HG03432 (cell line): ENCODE measurements around the gene AJUBA.
"Not testable (repeated sequence)": the region's sequence is repeated elsewhere in the genome, so short reads cannot be mapped to it uniquely, and the experiment has no call there.

ENCODE experiments used
- ATAC-seq: cut with Tn5 transposase; IDR thresholded peaks from one replicate; pipeline ENCODE4 v1.9.1; 2021; ENCODE audit warnings: mild to moderate bottlenecking, moderate library complexity; ENCODE audit not compliant: unreplicated experiment

AJUBA gene

DNA sequence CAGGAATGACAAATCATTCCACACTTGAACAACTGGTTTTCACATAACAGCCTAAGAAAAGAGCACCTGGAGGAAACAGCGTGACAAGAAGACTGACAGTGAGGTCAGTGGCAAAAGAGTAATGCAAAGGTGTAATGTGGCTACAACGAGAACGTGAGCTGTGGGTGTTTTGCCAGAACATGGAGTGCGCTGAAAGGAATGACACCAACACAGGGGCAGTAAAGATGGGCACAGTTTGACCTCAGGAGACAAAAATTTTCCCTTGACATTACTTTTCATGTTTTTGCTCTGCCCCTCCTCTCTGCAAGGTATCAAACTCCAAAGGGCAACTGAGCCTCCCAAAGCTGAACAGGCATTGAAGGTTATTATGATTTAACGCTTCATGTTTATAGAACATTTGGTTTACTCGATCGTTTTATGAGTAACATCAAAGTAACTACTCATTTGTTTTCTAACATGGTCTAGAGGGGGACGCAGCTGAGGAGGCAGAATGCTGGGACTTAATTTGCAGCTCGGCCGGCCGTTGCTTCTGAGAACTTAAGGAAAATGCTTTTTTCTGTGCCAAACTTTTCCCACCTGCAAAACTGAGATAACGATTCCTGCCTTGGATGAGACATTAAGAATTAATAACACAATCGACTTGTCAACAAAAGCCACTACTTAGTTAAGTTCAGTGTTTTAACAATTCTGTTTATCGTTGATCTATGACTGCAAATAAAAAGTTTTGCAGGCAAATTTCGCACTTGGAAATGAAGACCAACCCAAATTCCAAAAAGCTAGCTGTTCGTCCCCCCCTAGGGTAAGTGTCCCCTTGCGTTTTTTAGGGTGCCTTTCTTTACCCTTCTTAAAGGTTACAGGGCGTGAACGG is 26.4 kb downstream of the AJUBA start:
- ATAC-seq, result no peak

DNA sequence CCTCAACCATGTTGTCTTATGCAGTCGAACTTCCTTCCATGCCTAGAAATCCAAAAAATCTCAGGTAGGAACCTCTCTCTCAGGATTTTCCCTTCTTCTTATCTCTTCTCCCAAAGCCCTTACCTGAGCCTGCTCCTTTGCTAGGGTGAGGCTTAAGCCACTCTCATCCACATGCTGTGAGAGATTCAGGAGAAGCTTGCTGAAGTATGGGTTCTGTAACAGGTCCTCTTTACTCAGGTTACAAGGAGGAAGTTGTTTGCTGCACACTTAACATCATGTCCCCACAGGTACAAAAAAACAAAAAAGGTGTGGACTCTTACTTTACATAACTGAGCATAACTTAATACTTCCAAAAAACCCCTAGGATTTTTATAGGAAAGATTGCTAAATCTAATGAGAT is 29.9 kb downstream of the AJUBA start:
- no peak for ATAC-seq

DNA sequence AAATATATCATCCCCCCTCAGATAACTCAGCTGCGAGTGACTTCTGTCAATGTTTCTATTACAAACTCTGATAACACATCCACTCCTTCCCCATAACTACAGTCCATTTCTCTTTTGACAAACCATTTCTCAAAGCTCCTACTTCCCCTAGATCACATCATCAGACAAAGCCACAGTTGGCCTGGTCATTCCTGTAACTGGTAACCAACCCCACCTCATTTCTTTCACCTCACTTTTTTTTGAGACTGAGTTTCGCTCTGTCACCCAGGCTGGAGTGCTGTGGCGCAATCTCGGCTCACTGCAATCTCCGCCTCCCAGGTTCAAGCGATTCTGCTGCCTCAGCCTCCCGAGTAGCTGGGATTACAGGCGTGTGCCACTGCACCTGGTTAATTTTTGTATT is 30.6 kb downstream of the AJUBA start:
- ATAC-seq, result not testable (repeated sequence)

DNA sequence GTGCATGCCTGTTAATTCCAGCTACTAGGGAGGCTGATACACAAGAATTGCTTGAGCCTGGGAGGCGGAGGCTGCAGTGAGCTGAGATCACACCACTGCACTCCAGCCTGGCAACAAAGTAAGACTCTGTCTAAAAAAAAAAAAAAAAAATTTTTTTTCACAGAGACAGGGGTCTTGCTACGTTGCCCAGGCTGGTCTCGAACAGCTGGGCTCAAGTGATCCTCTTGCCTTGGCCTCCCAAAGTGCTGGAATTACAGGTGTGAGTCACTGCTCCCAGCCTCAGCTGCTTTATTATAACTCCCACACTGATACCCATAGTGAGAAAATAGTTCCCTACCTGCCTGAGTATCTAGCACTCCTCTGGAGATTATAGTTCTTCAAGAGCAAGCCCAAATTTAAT is 36.7 kb downstream of the AJUBA start:
- ATAC-seq, result no peak

DNA sequence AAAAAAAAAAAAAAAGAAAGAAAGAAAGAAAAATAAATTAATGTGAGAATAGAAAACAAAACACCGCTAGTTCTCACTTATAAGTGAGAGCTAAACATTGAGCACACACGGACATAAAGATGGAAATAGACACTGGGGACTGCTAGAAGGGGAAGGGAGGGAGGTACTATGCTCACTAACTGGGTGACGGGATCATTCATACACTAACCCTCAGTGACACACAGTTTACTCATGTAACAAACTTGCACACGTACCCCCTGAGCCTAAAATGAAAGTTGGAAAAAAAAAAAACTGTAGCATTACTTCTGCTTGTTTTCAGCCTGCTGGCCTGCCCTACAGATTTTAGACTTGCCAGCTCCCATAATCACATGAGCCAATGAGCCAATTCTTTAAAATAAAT is 42.7 kb downstream of the AJUBA start:
- no peak for ATAC-seq

DNA sequence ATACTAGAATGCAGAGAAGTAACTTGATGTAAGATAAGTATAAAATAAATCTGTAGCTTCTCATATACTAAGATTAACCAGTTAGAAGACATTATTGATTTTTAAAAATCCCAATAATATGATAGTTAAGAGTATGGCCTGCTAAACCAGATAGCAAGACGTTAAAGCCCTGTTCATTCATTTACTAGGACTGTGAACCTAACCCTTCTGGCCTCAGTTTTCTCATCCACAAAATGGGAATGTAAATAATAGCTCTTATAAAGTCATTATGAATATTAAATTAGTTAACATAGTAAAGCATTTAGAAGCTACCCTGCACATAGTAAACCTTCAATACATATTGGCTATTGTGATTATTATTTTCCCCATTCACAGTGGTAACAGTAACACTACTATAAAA is 47.2 kb downstream of the AJUBA start:
- no peak for ATAC-seq

DNA sequence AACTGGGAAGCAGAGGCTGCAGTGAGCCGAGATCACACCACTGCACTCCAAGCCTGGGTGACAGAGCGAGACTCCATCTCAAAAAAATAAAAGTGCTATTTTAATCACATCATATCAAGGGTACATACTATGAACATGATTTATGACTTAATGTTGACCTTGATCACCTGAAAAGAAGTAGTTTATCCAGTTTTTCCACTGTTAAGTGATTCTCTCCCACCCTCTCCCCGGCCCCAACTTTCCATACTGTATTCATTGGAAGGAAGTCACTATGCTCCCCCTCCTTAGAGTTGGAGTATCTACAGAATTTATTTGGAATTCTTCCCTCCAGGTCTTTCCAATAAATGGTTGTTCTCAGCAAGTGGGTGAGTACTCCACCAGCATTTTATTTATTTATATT is 50.2 kb downstream of the AJUBA start:
- ATAC-seq, result no peak

DNA sequence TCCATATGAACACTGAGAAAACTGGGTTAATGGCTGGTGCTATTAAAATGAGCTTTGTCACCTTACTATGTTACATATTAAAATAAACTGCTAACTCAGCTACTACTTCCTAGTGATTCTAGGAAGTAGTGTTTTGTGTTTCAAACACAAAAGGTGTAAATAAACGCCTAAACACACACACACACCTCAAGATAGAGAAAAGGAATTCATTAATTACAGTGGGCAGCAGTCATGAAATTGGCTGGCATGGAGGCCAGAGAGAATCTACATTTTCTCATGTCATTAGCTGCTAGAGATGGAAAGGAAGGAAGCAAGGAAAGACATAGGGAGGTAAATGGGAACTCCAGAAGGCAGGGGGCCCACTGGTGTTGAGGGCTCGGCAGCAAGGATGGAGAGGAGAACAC is 52.4 kb downstream of the AJUBA start:
- ATAC-seq, result no peak

DNA sequence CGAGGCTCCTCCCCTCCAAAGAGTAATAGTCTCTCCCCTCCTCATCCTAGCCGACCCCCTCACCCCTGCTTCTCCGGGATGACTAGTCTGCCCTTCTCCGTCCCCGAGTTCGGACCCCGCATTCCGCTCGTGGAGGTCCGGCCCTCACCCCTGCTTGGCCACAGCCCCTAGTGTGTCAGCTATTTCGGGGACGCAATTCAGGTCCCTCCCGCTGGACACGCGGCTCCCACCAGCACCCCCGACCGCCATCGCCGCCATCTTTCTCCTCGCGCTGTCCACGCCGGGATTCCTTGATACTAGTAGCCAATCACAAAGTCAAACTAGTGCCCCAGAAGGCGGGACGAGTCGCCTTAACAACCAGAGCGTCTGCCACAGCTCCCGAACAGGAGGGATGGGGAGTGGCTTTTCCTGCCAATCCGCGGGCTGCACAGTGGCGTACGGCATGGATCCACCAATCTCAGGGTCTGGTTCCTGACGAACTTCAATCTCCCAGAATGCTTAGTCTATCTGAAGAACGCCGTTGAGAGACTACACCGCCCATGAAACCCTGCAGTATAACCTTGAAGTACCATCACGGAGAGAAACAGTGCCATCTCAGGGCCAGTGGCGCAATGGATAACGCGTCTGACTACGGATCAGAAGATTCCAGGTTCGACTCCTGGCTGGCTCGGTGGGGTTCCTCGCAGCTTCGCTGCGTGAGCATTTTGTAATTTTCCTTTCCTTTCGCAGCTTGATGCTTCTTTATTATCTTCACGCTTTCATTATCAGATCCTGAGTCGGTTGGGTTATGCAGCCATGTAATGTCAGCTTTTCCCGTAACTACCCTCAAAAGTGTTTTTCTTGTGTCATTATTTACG is 53.0 kb downstream of the AJUBA start, which contains the start of gene PRMT5:
Gene PRMT5, minus strand, starts transcription at position 273 of the 857 bp plus-strand sequence. Its CDS starts 15 bp downstream, at position 258.
- ATAC-seq, result peak; percentile 92

DNA sequence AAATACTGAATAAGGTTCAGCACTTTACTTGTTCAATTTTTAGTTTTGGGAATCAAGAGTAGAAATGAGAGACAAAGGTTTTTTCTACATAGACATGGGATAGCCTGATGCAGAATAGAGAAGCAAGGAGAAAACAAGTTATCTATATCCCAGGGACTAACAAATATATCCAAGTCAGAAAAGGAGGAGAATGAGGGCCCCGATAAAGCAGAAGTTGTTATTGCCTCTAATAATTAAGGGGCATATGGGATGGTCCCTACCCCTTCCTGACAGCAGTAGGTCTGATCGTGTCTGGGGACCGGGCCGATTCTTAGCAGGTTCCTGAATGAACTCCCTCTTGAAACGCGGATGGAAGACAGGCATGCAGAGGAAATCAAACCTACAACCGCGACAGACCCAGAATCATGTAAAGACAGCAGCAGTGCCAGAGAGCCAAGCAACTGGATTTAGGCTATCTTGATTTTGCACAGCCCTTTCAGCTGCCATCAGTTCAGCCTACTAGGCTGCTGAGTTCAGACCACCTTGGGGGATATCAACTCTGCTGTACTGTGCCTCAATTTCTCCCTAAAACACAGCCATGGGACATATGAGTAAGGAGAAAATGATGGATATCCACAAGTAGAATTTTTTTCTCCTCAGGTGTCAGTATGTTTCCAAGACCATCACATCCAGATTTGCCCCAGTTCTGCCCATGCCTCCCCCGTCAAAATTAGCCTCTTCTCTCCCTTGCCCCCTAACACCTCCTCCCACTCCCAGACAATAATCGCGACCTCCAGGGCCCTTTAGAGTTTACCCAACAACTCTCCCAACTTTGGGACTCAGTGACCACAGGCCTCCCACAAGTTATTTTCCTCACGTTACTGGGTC is 53.9 kb downstream of the AJUBA start:
- ATAC-seq, result no peak

DNA sequence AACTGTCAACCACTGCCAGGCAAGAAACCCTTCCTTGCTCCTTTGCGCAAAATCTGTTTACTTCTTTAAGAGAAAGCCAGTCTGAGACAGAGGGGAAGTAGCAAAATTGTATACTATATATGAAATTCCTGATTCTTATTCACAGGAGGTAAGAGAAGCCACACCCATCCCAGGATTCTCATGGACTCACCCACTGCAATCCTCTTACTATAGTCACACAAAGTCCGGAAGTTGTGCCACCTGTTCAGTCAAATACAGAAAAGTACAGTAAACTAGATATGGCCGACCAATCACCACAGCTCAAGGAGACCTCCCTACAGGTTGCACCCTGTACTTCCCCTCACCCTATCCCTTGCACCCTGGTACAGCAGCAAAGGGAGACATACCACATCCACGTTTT is 56.0 kb downstream of the AJUBA start:
- no peak for ATAC-seq

DNA sequence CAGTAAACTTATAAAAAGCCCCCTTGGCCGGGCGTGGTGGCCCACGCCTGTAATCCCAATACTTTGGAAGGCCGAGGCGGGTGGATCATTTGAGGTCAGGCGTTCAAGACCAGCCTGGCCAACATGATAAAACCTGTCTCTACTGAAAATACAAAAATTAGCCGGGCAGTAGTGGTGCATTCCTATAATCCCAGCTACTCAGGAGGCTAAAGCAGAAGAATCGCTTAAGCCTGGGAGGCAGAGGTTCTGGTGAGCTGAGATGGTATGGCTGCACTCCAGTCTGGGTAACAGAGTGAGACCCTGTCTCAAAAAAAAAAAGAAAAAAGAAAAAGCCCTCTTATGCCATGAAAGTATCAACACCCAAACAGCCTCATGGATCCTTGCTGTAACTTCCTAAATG is 56.8 kb downstream of the AJUBA start:
- ATAC-seq, result no peak

DNA sequence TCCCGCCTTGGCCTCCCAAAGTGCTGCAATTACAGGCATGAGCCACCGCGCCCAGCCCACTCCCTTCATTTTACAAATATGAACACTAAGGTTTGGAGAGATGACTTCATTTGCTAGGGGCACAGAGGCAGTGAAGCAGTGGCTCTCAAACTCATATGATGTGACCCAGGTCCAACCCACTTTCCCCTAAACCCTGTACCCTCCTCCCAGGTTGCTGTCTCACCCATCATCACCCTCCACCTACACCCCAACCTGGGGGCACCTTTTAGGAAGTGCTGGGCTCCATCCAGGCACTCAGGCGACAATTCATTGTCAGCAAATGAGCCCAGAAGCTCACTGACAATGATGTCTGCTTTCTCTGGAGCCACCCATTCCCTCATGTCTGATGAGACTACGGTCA is 58.6 kb downstream of the AJUBA start:
- ATAC-seq, result no peak

DNA sequence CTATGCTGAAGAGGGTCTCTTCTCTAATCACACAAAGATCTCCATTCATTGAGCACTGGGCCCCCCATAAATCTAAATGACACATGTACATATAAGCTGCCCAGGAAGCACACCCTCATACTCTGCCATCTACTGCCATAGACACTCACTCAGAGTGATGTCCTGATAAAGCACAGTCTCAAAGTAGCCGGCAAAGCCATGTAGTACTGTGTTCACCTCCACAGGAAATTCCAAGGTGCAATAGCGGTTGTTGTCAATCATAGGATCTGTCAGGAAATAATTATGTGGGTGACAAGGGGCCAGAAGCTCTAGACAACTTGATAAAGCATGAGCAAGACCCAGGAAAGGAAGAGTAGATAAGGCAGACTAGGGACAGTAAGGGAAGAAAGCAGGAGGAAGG is 60.1 kb downstream of the AJUBA start:
- ATAC-seq, result no peak
